HepG2 (cell line): ENCODE measurements around the gene DOCK4.

Source experiments
- HCFC1 ChIP-seq: fragments of 150-350 bp; IDR thresholded peaks from 2 replicates; pipeline ENCODE4 v1.6.1; 2014; ENCODE audit warnings: low read depth, low read length
- XRCC5 ChIP-seq: fragments of 200-400 bp; formaldehyde crosslinking; optimal IDR thresholded peaks from 2 replicates; pipeline ENCODE3; 2017; ENCODE audit warnings: mild to moderate bottlenecking, low read length
- ZNF335 ChIP-seq: sonication (generic); formaldehyde crosslinking; IDR thresholded peaks from 2 replicates; pipeline ENCODE4 v1.4.0; 2020; ENCODE audit warnings: missing genetic modification reagents
- ZNF598 ChIP-seq: sonication (generic); formaldehyde crosslinking; IDR thresholded peaks from 2 replicates; pipeline ENCODE4 v1.5.1; 2020; ENCODE audit warnings: mild to moderate bottlenecking, missing genetic modification reagents, borderline replicate concordance
- TF ChIP-seq, protein P1 (sequence below): sonication (generic); formaldehyde crosslinking; IDR thresholded peaks from 2 replicates; pipeline ENCODE4 v1.5.0; 2020; ENCODE audit warnings: mild to moderate bottlenecking, missing genetic modification reagents, moderate library complexity

GRCh38 chr7:111705807-111706206, 500.4 kb downstream of the DOCK4 start:
- no peak for TF ChIP-seq ZNF335 (CRISPR knock-in tag)
- TF ChIP-seq, protein P1, sequence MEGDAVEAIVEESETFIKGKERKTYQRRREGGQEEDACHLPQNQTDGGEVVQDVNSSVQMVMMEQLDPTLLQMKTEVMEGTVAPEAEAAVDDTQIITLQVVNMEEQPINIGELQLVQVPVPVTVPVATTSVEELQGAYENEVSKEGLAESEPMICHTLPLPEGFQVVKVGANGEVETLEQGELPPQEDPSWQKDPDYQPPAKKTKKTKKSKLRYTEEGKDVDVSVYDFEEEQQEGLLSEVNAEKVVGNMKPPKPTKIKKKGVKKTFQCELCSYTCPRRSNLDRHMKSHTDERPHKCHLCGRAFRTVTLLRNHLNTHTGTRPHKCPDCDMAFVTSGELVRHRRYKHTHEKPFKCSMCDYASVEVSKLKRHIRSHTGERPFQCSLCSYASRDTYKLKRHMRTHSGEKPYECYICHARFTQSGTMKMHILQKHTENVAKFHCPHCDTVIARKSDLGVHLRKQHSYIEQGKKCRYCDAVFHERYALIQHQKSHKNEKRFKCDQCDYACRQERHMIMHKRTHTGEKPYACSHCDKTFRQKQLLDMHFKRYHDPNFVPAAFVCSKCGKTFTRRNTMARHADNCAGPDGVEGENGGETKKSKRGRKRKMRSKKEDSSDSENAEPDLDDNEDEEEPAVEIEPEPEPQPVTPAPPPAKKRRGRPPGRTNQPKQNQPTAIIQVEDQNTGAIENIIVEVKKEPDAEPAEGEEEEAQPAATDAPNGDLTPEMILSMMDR (CRISPR knock-in tag), result no peak
- no peak for TF ChIP-seq XRCC5
- no peak for TF ChIP-seq ZNF598 (CRISPR knock-in tag)
- no peak for TF ChIP-seq HCFC1
